Measurements from ENCODE around the gene SMIM33. TPM values are rescaled to one million over a fixed set of nuclear protein-coding genes. Genes with fewer than 3 reads are reported as not detected.

Gene SMIM33
- total and polyA plus RNA-seq, 2 of the 13 experiments (the other 11 are each of a cell fraction or from before 2014, with no cell fraction given) = not detected

GRCh38 chr5:139517683-139518564, 47.1 kb downstream of the SMIM33 start (continued):
- no peak for TF ChIP-seq SRSF9 (IDR thresholded peaks at IDR 0.05; ENCODE audit: borderline replicate concordance, insufficient read depth, low read depth, low read length, poor library complexity, severe bottlenecking)
- peak; percentile 82 for TF ChIP-seq STAG1 (CRISPR knock-in tag; IDR thresholded peaks at IDR 0.05)
- no peak for TF ChIP-seq ZNF101 (CRISPR knock-in tag; IDR thresholded peaks at IDR 0.05; ENCODE audit: borderline replicate concordance, low read depth)
- TF ChIP-seq HNRNPL (IDR thresholded peaks at IDR 0.05; ENCODE audit: low read depth, low read length) = peak; percentile 32; the same call in 1 of the 2 replicates
- peak; percentile 27; the same call in 1 of the 2 replicates for TF ChIP-seq KLF12 (CRISPR knock-in tag; IDR thresholded peaks at IDR 0.05; ENCODE audit: borderline replicate concordance)
- TF ChIP-seq ZC3H13 (CRISPR knock-in tag; IDR thresholded peaks at IDR 0.05) = peak; percentile 78; the same call in 1 of the 2 replicates
- TF ChIP-seq TBX2 (CRISPR knock-in tag; IDR thresholded peaks at IDR 0.05; ENCODE audit: borderline replicate concordance) = peak; percentile 94
- TF ChIP-seq ZKSCAN1 (IDR thresholded peaks at IDR 0.05; ENCODE audit: low read length) = no peak
- no peak for TF ChIP-seq ZNF513 (CRISPR knock-in tag; conservative IDR thresholded peaks at IDR 0.05)
- no peak; the same call in 1 of the 2 replicates for TF ChIP-seq MLXIP (CRISPR knock-in tag; IDR thresholded peaks at IDR 0.05; ENCODE audit: borderline replicate concordance)
- TF ChIP-seq ZNF33B (CRISPR knock-in tag; IDR thresholded peaks at IDR 0.05) = peak; percentile 78; the same call in 1 of the 2 replicates
- peak; percentile 88 for TF ChIP-seq HDAC1 (CRISPR knock-in tag; IDR thresholded peaks at IDR 0.05)
- TF ChIP-seq MIER3 (CRISPR knock-in tag; IDR thresholded peaks at IDR 0.05; ENCODE audit: borderline replicate concordance) = peak; percentile 41; the same call in 1 of the 2 replicates
- 0 out of 2 replicates have a peak, but pooled peaks have one; percentile 67 for TF ChIP-seq CREB3 (CRISPR knock-in tag; IDR thresholded peaks at IDR 0.05)
- peak; percentile 94 for TF ChIP-seq MXD4 (CRISPR knock-in tag; IDR thresholded peaks at IDR 0.05)
- peak; percentile 64 for TF ChIP-seq RNF2 (conservative IDR thresholded peaks at IDR 0.05; ENCODE audit: low read depth)
- no peak; the same call in 1 of the 2 replicates for TF ChIP-seq STAT5B (CRISPR knock-in tag; IDR thresholded peaks at IDR 0.05)
- peak; percentile 69; the same call in 1 of the 2 replicates for TF ChIP-seq SP4 (CRISPR knock-in tag; IDR thresholded peaks at IDR 0.05)
- 0 out of 2 replicates have a peak, but pooled peaks have one; percentile 35 for TF ChIP-seq ZNF552 (CRISPR knock-in tag; IDR thresholded peaks at IDR 0.05; ENCODE audit: borderline replicate concordance)
- no peak for TF ChIP-seq PAF1 (CRISPR knock-in tag; IDR thresholded peaks at IDR 0.05)
- peak; percentile 96; the same call in 1 of the 2 replicates for TF ChIP-seq ZNF138 (CRISPR knock-in tag; IDR thresholded peaks at IDR 0.05; ENCODE audit: low read depth)
- TF ChIP-seq ZNF431 (CRISPR knock-in tag; IDR thresholded peaks at IDR 0.05; ENCODE audit: borderline replicate concordance, low read depth) = peak; percentile 63
- no peak for TF ChIP-seq ZFP36L2 (CRISPR knock-in tag; IDR thresholded peaks at IDR 0.05)
- TF ChIP-seq SMYD3 (CRISPR knock-in tag; IDR thresholded peaks at IDR 0.05) = no peak
- no peak for TF ChIP-seq ATM (IDR thresholded peaks at IDR 0.05; ENCODE audit: borderline replicate concordance)

Data from HepG2 (cell line).